ENCODE data around the gene KIF23.
A peak's percentile ranks its signal among the peaks of the same experiment; 100 is the strongest.

KIF23 gene

DNA sequence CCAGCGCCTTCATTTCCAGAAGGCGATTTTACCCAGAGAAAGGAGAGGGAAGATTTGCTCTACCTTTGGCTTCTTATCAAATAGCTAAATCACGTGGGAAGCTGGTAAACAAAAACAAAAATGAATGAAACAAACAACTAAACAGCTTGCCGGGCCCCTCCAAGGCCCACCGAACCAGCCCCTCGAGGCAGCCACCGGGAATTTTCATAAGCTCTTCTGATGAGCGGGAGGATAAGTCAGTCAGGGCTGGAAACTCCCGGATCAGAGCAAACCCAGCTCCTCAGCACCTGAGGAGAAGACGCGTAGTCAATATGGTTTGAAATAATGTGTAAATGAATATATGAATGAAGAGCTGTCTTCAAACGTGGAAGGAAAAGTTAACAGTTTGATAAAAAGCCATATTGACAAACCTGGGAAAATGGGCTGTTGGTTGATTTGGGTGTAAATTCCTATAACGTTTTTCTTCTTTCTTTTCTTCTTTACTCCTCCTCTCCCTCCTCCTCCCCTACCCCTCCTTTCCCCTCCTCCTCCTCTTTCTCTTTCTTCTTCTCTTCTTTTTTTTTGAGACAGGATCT, 49.1 kb downstream of the KIF23 start:
- no peak for DNase-seq (ENCODE audit: low read depth in 2 of 3, low spot score in 1 of 3)

DNA sequence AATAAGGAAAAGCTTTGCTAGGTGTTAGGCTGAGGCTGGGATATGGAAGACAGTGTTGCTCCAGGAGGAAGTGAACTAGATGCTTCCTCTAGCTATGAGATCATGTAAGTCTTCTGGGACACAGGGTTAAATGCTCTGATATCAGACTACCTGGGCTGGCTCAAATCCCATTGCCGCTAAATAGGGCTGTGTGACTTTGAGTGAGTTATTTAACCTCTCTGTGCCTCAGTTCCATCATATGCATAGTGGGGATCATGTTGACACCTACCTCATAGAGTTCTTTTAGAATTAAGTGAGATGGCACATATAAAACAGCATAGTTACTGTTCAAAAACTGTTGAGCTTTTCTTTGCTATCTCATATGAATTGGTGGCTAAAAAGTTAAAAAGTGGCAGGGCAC, 51.1 kb downstream of the KIF23 start:
- no peak for DNase-seq (ENCODE audit: low read depth in 2 of 3, low spot score in 1 of 3)

DNA sequence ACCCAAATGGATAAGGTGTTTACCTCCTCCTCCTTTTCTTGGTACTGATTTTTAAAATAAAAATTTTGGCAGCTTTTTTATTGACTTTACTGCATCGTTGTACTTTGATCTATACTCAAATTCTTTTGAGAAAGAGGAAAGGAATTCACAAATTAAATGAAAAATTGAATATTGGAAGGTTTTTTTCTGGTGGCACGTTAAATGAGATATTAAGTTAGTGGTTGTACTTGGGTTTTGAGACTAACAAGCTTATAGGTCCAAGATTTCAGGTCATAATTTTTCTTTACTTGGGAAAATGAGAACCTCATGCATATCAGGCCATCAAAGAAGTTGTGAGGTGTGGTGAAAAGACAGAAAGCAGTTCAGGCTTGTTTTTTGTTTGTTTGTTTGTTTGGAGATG, 52.6 kb downstream of the KIF23 start:
- no peak for DNase-seq (ENCODE audit: low read depth in 2 of 3, low spot score in 1 of 3)

DNA sequence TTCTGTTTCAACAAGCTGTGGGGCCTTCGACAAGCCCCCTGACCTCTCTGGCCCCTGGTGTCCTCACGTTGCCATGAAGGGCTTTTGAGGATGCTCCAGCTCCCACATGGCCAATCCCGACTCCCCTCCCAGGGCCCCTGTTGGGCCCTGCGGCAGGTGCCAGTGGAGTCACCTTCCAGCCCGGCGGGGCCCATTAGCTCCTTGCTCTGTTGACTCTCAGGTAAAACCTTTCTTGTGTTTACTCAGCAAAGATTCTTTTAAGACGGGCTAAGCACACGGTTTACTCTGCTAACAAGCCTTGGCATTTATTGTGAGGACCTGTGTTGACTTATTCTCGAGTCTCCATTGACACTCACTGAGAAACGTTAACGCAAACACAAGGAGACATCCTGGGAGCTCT, 53.5 kb downstream of the KIF23 start:
- DNase-seq (ENCODE audit: low read depth in 2 of 3, low spot score in 1 of 3): no peak

DNA sequence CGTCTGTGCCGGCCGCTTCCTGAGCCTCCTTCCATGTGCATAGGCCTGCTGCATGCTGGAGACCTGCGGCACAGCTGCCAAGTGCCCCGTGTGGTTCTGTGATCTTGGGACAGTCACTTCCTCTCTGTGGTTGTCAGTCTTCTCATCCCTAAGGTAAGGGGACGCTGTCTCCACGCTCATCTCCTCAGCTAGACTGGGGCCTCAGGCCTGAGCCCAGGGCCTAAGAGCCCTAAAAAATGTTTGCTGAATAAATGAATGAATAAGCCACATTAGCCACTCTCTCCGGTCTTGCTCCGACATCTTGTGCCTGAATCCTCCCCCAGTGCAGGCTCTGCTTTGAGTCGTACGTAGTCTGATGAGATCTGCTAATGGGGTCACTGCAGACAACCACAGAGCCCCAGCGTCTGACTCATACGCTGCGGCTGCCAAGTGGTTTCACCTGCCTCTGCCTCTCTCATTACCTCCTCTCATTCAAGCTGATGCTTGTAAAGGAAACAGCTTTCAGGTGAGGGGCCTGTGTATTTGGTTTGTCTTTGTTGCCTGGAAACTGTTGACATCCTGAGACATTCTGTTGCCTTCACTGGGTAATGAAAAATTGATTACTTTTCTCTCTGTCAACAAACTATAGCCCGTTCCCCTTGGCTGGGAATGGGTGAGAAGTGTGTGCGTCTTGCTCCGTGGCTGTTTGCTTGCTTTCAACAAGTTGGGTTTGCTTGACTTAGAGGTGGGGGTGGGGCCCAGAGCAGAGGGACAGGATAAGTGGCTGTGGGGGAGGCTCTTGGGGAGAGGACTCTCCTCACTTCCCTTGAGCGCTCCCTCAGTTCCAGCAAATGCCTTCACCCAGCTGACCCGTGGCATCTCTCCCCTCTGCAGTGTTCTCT, 54.3 kb downstream of the KIF23 start:
- peak; percentile 64 to 70 (median 69) for DNase-seq (ENCODE audit: low read depth in 2 of 3, low spot score in 1 of 3)

DNA sequence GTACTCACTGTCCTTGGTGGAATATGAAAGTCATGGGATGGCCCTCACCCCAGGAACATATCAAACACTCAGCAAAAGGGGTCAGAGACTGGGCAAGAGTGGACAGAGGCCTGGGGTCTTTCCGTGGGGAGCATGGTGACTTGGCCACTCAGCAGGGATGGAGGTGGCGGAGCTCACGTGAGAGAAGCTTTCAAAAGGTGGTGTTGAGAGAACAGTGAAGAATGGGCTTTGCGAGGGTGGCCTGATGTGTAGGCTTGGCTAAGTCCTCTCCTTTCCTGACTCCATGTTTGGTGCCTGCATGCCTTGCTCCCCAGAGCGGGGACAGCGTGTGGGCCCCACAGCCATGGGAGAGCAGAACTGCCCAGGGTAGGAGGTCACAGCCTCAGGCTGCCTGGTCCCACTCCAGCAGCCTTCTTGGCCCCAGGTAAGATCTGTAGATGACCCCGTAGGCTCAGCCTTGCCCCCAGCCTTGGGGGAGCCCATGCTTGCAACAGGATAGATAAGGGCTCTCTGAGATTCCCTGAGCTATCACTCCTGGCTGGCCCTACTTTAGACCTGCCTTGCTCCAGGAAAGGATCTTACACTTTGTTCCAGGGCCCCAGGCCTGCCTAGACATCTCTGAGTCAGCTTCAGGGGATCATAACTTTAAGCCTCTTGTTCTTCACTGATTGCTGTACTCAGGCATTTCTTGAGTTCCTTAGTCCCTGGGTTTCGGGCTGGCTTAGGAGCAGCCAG, 55.5 kb downstream of the KIF23 start:
- DNase-seq (ENCODE audit: low read depth in 2 of 3, low spot score in 1 of 3): no peak

DNA sequence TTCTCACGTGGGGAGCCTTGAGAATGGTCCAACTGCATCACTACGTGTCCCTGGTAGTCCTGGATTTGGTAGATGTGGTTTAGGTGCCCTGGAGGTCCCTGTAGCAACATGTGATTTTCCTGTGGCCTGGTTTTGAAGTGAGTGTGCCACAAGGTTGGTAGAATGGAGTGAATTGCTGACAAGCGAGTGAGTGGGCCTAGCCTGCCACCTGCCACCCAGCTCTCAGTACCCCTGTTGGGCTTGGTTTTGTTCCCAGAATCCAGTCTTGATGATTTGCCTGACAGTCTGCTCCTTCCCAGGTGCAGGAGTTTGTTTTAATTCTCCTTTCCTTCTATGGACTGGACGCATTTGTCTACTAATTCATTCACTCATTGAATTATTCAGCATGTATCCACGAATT, 57.9 kb downstream of the KIF23 start:
- DNase-seq (ENCODE audit: low read depth in 2 of 3, low spot score in 1 of 3): no peak

DNA sequence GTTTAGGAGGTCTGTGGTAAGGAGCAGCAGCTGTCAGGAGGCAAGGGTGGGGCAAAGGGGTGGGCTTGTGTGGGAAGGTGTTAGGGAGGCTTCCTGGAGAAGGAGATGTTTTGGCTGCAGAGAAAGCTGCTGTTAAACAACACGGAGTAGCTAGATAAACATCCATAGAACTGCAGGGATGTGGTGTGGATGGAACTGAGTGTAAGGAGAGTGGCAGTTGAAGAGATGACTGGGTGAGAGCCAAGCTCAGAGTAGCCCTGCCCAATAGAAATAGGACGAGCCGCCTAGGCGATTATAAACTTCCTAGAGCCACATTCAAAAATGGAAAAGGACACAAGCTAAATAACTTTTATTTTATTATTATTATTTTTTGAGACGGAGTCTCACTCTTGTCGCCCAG, 58.4 kb downstream of the KIF23 start:
- DNase-seq (ENCODE audit: low read depth in 2 of 3, low spot score in 1 of 3): no peak

DNA sequence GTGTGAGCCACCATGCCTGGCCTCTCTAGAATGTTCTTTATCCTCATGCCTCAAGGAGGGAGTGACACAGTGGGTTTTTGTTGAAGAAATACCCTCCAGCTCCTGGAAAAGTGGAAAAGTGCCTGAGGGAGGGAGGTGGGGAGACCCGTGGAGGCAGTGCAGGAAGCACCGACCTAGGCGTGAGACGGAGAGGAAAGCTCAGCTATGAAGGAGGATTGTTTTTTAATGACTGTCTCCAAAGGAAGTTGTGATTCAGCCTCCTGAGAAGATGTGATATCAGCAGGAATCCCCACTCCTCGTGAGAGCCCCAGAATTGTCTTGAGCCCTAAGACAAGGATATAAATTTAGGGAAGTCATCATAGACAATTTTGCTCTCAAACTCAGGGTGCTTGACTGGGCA, 60.1 kb downstream of the KIF23 start:
- no peak for DNase-seq (ENCODE audit: low read depth in 2 of 3, low spot score in 1 of 3)

DNA sequence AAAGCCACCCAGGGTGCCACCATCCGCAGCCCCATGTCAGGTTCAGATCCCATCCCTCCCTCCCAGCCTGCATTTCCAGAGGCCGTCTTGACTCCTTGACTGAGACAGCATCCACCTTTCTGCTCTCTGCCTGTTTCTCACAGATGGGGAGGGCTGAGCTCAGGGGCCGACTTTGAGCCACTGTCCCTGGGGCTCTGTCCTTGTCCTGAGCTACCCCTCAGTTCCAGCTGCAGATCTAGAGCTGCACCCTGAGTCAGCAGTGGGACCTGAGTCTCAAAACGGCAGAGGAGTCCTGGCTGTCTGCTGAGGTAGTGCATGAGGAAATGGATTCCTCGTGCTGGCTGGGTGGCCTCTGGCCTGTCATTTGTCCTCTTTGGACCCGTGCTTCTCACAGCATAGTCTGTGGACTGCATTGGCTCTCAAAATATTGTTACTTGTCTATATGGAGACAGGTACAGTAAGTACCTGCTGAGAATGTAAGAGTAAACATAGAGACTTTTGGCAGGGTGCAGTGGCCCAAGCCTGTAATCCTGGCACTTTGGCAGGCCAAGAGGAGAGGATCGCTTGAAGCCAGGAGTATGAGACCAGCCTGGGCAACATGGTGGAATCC, 60.8 kb downstream of the KIF23 start:
- no peak for DNase-seq (ENCODE audit: low read depth in 2 of 3, low spot score in 1 of 3)

DNA sequence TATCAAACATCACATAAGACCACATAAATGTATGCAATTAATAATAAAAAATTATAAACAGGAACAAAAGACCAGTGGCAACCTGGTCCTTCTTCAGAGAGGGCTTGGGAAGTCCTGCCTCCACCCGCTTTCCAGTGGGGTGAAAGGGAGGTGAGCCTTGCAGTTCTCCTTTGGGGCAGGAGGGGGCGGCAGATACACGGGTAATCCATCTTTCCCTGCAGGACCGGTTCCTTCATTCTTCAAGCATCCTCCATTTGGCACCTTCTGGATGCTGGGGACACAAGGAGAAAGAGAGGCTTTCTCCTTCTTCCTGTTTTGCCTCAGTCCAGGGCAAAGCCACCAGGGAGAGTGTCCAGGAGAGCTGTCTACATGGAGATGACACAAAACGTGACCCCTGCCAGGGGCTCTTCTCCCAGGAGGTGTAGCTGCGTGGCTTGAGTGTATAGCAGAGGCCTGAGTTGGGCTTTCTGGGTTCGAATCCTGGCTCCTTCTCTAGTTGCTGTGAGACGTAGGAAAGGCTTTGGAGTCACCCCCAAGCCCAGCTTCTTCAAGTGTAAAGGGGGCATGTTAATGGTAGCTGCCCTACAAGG, 61.7 kb downstream of the KIF23 start:
- DNase-seq (ENCODE audit: low read depth in 2 of 3, low spot score in 1 of 3): peak; percentile 54 to 85 (median 68)

DNA sequence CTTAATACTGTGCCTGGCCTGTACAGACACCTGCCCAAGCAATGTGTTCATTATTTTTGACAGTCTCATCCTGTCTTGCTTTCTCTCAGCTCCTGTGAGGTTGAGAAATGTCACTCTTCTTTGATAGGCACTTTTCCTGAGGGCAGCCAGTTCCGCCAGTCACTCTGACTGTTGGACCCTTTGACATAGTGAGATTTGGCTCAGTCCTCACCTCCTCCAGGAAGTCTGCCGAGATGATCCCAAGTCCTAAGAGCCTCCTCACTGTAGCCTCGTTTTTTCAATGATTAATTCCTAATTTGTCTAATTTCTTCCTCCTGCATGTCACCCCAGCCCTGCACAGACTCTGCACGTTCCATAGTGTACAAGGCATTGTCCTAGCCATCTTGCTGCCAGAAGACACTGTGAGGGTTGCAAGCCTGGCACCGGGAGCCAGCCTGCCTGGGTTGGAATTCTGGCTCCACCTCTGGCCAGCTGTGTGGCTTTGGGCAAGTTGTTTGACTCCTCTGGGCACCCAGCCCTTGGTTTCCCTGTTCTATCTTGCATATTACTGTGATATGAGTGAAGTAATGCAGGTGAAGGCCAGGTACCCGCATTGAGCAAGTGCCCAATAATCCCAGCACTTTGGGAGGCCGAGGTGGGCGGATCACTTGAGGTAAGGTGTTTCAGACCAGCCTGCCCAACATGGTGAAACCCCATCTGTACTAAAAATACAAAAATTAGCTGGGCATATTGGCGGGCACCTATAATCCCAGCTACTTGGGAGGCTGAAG, 62.7 kb downstream of the KIF23 start:
- DNase-seq (ENCODE audit: low read depth in 2 of 3, low spot score in 1 of 3): no peak

DNA sequence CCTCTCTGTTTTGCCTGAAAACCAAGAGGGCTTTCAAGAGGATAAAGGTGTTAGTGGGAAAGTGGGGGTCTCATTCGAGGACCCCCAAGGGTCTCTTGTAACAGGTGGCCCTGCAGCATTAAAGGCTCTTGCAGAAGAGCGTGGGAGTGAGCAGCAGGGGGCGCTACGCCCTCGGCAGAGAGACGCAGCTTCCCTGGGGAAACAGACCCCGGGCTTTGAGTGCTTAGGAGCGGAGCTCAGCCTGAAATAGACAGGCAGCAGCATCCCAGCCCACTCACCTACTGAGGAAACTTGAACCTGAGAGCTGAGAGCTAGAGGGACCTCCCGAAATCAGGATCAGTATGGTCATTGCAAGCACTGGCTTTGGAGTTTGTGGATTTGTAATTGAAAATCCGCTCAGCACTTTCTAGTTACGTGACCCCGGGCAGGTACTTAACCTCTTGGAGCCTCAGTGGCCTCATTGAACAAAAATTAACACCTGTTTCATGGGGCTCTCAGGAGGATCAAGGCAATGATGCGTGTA, 64.2 kb downstream of the KIF23 start:
- peak in 1 of 3 donors; percentile 35 for DNase-seq (ENCODE audit: low read depth in 2 of 3, low spot score in 1 of 3)

DNA sequence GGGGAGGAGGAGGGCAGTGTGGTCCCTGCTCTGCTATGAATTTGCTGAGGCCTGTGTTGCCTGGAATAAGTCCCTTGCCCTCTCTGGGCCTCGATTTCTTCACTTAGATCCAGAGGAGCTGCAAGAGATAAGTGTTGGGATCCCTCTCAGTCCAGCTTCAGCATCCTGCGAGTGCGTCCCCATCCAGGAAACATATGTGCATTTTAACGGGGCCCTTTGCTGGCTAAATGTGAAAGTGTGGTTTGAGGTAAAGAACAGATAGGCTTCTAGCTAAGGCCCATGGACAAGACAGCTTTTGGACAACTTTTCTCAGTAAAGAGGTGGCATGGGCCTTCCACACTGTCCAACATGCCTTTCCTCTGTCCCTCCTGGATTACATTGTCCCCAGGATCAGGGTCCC, 64.9 kb downstream of the KIF23 start:
- DNase-seq (ENCODE audit: low read depth in 2 of 3, low spot score in 1 of 3): no peak

DNA sequence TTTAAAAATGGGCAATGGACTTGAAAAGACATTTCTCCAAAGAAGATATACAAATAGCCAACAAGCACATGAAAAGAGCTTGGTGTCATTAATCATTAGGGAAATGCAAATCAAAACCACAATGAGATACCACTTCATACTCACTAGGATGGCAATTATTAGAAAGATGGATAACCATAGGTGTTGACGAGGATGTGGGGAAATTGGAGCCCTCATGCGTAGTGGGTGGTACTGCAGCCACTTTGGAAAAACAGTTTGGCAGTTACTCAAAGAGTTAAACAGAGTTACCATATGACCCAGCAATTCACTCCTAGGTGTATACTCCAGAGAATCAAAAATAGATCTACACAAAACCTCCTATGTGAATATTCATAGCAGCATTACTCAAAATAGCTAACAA, 65.8 kb downstream of the KIF23 start:
- no peak for DNase-seq (ENCODE audit: low read depth in 2 of 3, low spot score in 1 of 3)

DNA sequence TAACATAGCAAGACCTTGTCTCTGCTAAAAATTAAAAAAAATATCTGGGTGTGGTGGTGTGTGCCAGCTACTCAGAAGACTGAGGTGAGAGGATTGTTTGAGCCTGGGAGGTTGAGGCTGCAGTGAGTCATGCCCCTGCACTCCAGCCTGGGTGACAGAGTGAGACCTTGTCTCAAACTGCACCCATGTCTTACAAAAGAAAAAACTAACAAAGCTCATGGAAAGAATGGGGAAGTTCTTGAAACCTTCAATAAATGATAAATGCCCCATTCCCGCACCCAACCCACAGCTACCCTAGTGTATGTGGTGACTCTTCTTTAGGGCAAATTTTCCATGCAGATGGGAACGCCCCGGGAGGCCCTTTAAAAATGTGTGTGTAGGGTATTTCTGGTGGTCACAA, 66.8 kb downstream of the KIF23 start:
- no peak for DNase-seq (ENCODE audit: low read depth in 2 of 3, low spot score in 1 of 3)

DNA sequence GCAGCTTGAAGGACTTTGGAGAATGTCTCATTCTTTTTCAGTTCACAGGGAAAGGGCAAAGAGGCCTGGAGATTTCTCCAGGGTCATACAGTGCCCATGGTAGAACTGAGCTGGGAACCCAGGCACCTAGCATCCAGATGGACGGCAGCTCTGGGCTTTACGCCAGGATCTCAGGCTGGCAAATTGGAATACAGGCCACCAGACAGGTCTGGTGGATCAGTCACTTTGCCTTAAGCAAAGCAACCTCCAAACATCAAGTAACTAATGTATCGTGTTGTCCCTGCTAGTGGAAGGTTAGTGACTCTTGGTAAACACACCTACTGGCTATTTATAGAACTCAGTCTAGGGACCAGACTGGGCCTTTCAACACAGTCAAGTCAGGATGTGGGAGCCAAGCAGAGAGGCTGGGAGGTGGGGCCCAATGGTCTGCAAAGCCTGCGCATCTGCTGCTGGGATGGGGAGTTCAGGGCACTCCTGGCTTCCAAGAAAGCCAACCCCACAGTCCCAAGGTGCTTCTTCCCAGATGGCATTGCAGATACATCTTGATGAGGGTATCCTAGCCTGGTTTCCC, 68.6 kb downstream of the KIF23 start:
- no peak for DNase-seq (ENCODE audit: low read depth in 2 of 3, low spot score in 1 of 3)

DNA sequence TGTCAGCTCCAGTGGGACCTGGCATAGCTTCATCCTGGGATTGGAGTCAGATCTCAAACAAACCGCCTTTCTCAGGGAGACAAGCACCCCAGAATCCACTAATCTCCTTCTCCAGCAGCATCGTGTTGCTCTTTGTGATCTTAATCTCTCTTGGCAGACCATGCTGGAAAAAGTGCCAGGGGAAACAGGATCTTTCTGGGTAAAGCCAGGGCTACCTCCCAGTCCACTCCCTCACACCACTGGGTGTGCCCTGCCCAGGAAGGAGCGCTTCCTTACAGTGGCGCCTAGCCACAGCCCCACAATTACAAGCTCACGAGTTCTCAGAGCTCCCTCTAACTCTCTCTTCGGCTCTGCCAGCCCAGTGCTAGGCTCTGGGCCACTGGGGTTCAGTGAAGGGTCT, 70.7 kb downstream of the KIF23 start:
- no peak for DNase-seq (ENCODE audit: low read depth in 2 of 3, low spot score in 1 of 3)

DNA sequence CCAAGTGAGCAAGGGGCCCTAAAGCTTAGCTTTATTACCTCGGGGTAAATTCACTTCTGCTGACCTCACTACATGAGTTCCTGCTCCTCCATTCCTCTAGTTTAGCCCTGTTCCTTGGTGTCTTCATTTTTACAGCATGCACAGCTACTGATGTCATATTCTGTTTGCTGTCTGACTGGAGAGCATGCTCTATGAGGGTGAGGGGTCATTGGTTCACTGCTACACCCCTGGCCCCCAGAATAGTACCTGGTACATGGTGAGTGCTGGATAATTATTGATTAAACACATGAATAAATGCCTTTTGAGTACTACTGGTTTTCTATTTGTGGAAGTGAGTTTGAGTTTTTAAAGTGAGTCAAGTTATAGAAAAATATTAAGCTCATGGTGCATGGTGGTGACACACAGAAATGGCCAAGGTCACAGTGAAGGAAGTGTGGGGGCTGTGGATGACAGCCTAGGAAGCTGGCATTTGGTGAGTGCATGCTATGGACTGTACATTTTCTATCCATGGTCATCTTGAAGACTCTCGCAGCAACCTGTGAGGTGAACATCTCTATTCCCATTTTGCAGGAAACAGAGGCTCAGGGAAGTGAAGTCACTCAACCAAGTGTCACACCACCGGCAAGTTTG, 72.4 kb downstream of the KIF23 start:
- no peak for DNase-seq (ENCODE audit: low read depth in 2 of 3, low spot score in 1 of 3)
